PFSK-1 (cell line): ENCODE measurements around the gene PHACTR1.

Experiments
- FOXP2 ChIP-seq: optimal IDR thresholded peaks from 2 replicates; pipeline ENCODE3; 2011; ENCODE audit warnings: borderline replicate concordance, control low read depth, inconsistent platforms; ENCODE audit not compliant: insufficient read depth; ENCODE audit errors: extremely low read length, extremely low read depth
- POLR2AphosphoS5 ChIP-seq: IDR thresholded peaks from 2 replicates; pipeline ENCODE4 v1.6.1; 2012; ENCODE audit warnings: low read depth, mild to moderate bottlenecking, control low read depth, low read length, moderate library complexity
- REST ChIP-seq, 2 experiments: IDR thresholded peaks; 2 replicates each; pipeline versions ENCODE4 v1.6.1 to v1.8.0; 2011 to 2012; ENCODE audit warnings: low read depth in 2 of 2, low read length in 2 of 2, control low read depth in 1 of 2, inconsistent platforms in 1 of 2, mild to moderate bottlenecking in 1 of 2, moderate library complexity in 1 of 2; ENCODE audit not compliant: insufficient read depth in 1 of 2
- SIN3A ChIP-seq: IDR thresholded peaks from 2 replicates; pipeline ENCODE4 v1.6.1; 2012; ENCODE audit warnings: mild to moderate bottlenecking, low read length, moderate library complexity, borderline replicate concordance; ENCODE audit not compliant: insufficient read depth
- TAF1 ChIP-seq: IDR thresholded peaks from 2 replicates; pipeline ENCODE4 v1.6.1; 2012; ENCODE audit warnings: low read length, control low read depth, borderline replicate concordance; ENCODE audit not compliant: insufficient read depth

PHACTR1 gene

DNA sequence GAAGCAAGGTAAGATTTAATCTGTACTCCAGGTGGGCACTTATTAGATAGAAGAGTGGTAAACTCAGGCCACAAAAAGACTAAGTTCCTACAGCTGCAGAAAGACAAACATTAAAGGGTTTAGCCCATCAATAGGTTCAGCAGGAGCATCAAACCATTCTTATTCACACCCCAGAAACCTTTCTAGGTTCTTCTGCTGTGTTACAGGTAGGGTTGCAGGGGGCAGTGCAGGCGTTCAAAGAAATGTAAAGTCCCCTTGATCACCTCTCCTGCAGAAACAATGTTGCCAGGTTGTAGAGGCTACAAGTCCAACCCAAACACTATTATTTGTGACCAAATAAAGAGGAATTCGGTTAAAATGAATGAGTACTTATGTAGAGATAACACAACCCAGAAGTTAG lies 31.8 kb downstream of the PHACTR1 start:
- TF ChIP-seq POLR2AphosphoS5 (no peak), REST (IDR thresholded peaks at IDR 0.05; ENCODE audit: insufficient read depth in 1 of 2, low read depth in 2 of 2, low read length in 2 of 2) (no peak), FOXP2 (no peak), SIN3A (no peak), TAF1 (no peak)

DNA sequence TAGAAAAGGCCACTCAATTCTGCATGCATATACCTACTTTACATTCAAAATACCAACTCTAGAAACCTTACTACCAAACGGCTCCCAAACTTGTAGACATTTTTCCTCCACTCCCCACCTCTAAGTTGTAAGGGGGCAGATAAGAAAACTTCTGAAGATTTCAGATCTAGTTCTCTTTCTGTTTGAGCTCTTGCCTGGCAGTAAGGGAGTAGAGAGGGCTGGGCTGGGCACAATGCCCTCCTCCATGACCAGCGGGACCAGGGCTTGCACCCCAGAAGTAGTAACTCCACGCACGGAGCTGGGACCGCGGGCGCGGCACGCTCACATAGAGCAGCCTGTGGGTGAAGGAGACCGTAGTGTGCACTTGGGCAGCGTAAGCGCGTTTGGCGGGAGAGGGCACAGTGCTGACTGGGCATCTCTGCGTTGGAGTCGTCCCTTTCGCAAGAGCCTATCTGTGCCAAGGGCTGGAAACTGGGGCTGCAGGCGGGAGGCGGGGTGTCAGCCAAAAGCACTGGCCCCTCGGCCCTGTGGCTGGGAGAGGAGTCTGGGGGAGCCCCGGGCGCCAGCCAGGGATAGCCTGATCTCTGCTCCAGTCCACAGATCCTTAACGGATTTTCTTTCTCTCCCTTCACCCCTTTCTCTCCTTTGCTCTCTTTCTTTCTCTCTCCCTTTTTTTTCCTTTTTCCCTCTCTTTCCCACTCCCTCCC lies 32.4 kb downstream of the PHACTR1 start:
- TF ChIP-seq SIN3A (no peak), POLR2AphosphoS5 (no peak), TAF1 (no peak), REST (IDR thresholded peaks at IDR 0.05; ENCODE audit: insufficient read depth in 1 of 2, low read depth in 2 of 2, low read length in 2 of 2) (no peak), FOXP2 (no peak)

- TF ChIP-seq SIN3A (no peak), REST (IDR thresholded peaks at IDR 0.05; ENCODE audit: insufficient read depth in 1 of 2, low read depth in 2 of 2, low read length in 2 of 2) (no peak), FOXP2 (no peak), POLR2AphosphoS5 (no peak), TAF1 (no peak)
Observed at GRCh38 chr6:12749531-12750379, 33.2 kb downstream of the PHACTR1 start.

- TF ChIP-seq POLR2AphosphoS5 (no peak), REST (IDR thresholded peaks at IDR 0.05; ENCODE audit: insufficient read depth in 1 of 2, low read depth in 2 of 2, low read length in 2 of 2) (no peak), SIN3A (no peak), TAF1 (no peak)
Observed at GRCh38 chr6:12750416-12750815, 33.8 kb downstream of the PHACTR1 start.
